ENCODE results near the gene CDKN1C.

DNA sequence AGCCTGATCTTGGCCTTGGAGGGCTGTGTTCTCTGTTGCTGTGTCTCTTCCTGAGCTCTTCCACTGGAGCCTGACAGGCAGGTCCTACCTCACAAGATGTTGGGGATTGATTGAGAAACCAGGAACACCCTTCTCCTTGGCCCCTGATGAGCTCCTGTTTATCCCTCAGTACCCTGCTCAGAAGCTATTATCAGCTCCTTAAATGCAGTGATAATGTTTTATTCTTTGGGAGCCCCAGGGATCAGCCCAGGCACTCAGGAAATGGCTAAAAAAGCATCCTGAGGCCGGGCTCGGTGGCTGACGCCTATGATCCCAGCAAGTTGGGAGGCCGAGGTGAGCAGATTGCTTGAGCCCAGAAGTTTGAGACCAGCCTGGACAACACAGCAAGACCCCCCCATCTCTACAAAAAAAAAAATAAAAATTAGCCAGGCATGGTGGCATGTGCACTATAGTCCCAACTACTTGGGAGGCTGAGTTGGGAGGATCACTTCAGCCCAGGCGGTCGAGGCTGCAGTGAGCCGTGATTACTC, 48.5 kb upstream of the CDKN1C start:
- TF ChIP-seq POLR2A (IDR thresholded peaks at IDR 0.05; ENCODE audit: low read depth, low read length) (no peak), POLR2AphosphoS5 (IDR thresholded peaks at IDR 0.05; ENCODE audit: low read depth, low read length) (no peak)
